CD4-positive, alpha-beta T cell treated with Interleukin-15 for 4 hours (primary cell): ENCODE data around the gene NRAS.
A peak's percentile ranks its signal among the peaks of the same experiment; 100 is the strongest.
"Not testable (repeated sequence)": the region's sequence is repeated elsewhere in the genome, so short reads cannot be mapped to it uniquely, and the experiment has no call there.

Experiments used
- DNase-seq: peaks from one replicate; pipeline ENCODE4 v3.0.0-alpha.2; 2020; ENCODE audit warnings: low spot score

The NRAS gene

GRCh38 chr1:114716304-114717170, at the start of gene NRAS:
Gene NRAS, minus strand, starts transcription at chr1:114716771. Its CDS starts 611 bp downstream, at chr1:114716160.
- peak; percentile 94 for DNase-seq

- DNase-seq = no peak
Observed at GRCh38 chr1:114764689-114765088, 48.1 kb upstream of the NRAS start.

- no peak for DNase-seq
Observed at GRCh38 chr1:114758256-114758832, 41.8 kb upstream of the NRAS start.

- DNase-seq = peak; percentile 98
Observed at GRCh38 chr1:114757455-114758255, 41.1 kb upstream of the NRAS start, which contains the start of gene CSDE1. Gene CSDE1, minus strand, starts transcription at chr1:114757984. Its CDS starts 18,094 bp downstream, at chr1:114739890.

- no peak for DNase-seq
Observed at GRCh38 chr1:114756949-114757454, 40.4 kb upstream of the NRAS start.

GRCh38 chr1:114756009-114756892, 39.7 kb upstream of the NRAS start:
- peak; percentile 13 for DNase-seq

GRCh38 chr1:114755006-114755931, 38.7 kb upstream of the NRAS start:
- DNase-seq = no peak

GRCh38 chr1:114753702-114754101, 37.1 kb upstream of the NRAS start:
- DNase-seq = not testable (repeated sequence)

- DNase-seq = no peak
Observed at GRCh38 chr1:114753143-114753542, 36.6 kb upstream of the NRAS start.

GRCh38 chr1:114750780-114751179, 34.2 kb upstream of the NRAS start:
- DNase-seq = no peak

- DNase-seq = no peak
Observed at GRCh38 chr1:114749835-114750234, 33.3 kb upstream of the NRAS start.

- no peak for DNase-seq
Observed at GRCh38 chr1:114746450-114747121, 30.0 kb upstream of the NRAS start.

- no peak for DNase-seq
Observed at GRCh38 chr1:114745291-114745690, 28.7 kb upstream of the NRAS start.

- no peak for DNase-seq
Observed at GRCh38 chr1:114741963-114742746, 25.6 kb upstream of the NRAS start.

GRCh38 chr1:114740331-114740730, 23.8 kb upstream of the NRAS start:
- DNase-seq = no peak

GRCh38 chr1:114737314-114737849, 20.8 kb upstream of the NRAS start:
- no peak for DNase-seq

- DNase-seq = no peak
Observed at GRCh38 chr1:114735479-114735878, 18.9 kb upstream of the NRAS start.

- no peak for DNase-seq
Observed at GRCh38 chr1:114729782-114730181, 13.2 kb upstream of the NRAS start.

GRCh38 chr1:114728553-114728952, 12.0 kb upstream of the NRAS start:
- DNase-seq = no peak
